ENCODE data around the gene ANXA1. TPM values are rescaled to one million over a fixed set of nuclear protein-coding genes. Genes with fewer than 3 reads are reported as not detected.

The ANXA1 gene
- total RNA-seq, 2 experiments from 2014 or later, result 33.5 to 36.5 TPM

GRCh38 chr9:73114058-73114457 lies 37.6 kb upstream of the ANXA1 start:
- POLR2A ChIA-PET, result interaction anchor here (1.3 kb wide), 1 partner anchor 57 kb away, joined by 4 read pairs; no protein-coding TSS in a partner anchor
- Mint-ChIP-seq H3K36me3 (ENCODE audit: low read depth) (no peaks in the 10 kb centered on the region), H3K27me3 (no peaks in the 10 kb centered on the region), H3K4me3 (no peak overlapping the region), H3K27ac (no peak overlapping the region), H3K9me3 (no peaks in the 10 kb centered on the region), H3K4me1 (ENCODE audit: low read depth) (peaks cover 40% of the 10 kb centered on the region)
- TF ChIP-seq CTCF (IDR thresholded peaks at IDR 0.05), result no peak
- CTCF ChIA-PET, result interaction anchor here (1.0 to 1.4 kb wide), 2 partner anchors 58 to 69 kb away, joined by 3 to 7 read pairs; no protein-coding TSS in a partner anchor
- DNase-seq (no peak), ATAC-seq (no peak)
- intact Hi-C loops (cut with micrococcal nuclease), result no loop called here

- ATAC-seq (no peak), DNase-seq (no peak)
- no peaks in the 10 kb centered on the region for H3K9me3 Mint-ChIP-seq
- intact Hi-C loops (cut with micrococcal nuclease), result no loop called here
- H3K27ac Mint-ChIP-seq, result no peak overlapping the region
- H3K4me1 Mint-ChIP-seq (ENCODE audit: low read depth), result peaks cover 40% of the 10 kb centered on the region
- ChIA-PET CTCF (interaction anchor here (0.7 to 1.4 kb wide), 4 partner anchors 9 to 68 kb away, joined by 3 to 7 read pairs (median 3); no protein-coding TSS in a partner anchor), POLR2A (interaction anchor here (1.1 kb wide), 1 partner anchor 58 kb away, joined by 3 read pairs; no protein-coding TSS in a partner anchor)
- H3K36me3 Mint-ChIP-seq (ENCODE audit: low read depth), result no peaks in the 10 kb centered on the region
- H3K4me3 Mint-ChIP-seq, result no peak overlapping the region
- H3K27me3 Mint-ChIP-seq, result no peaks in the 10 kb centered on the region
- no peak for TF ChIP-seq CTCF (IDR thresholded peaks at IDR 0.05)
Observed at GRCh38 chr9:73114958-73115357, 36.7 kb upstream of the ANXA1 start.

GRCh38 chr9:73116031-73116430 lies 35.6 kb upstream of the ANXA1 start:
- ATAC-seq (peak; percentile 95), DNase-seq (peak; percentile 24)
- ChIA-PET POLR2A (no interaction called here), CTCF (interaction anchor here (0.6 to 1.6 kb wide), 3 partner anchors 12 to 39 kb away, joined by 3 to 4 read pairs (median 3); no protein-coding TSS in a partner anchor)
- intact Hi-C loops (cut with micrococcal nuclease), result loop anchor here (1.0 to 2.0 kb wide), 2 partner anchors 17 to 38 kb away; no protein-coding TSS in a partner anchor
- no peak for TF ChIP-seq CTCF (IDR thresholded peaks at IDR 0.05)
- H3K36me3 Mint-ChIP-seq (ENCODE audit: low read depth), result no peaks in the 10 kb centered on the region
- H3K4me3 Mint-ChIP-seq, result no peak overlapping the region
- H3K27ac Mint-ChIP-seq, result peak overlapping the region; percentile 0
- no peaks in the 10 kb centered on the region for H3K9me3 Mint-ChIP-seq
- H3K27me3 Mint-ChIP-seq, result no peaks in the 10 kb centered on the region
- peaks cover 40% of the 10 kb centered on the region for H3K4me1 Mint-ChIP-seq (ENCODE audit: low read depth)

GRCh38 chr9:73116880-73117279 lies 34.8 kb upstream of the ANXA1 start:
- Mint-ChIP-seq H3K9me3 (no peaks in the 10 kb centered on the region), H3K4me1 (ENCODE audit: low read depth) (peaks cover 44% of the 10 kb centered on the region), H3K27ac (peak overlapping the region; percentile 0), H3K4me3 (no peak overlapping the region), H3K27me3 (no peaks in the 10 kb centered on the region), H3K36me3 (ENCODE audit: low read depth) (no peaks in the 10 kb centered on the region)
- ATAC-seq (peak; percentile 62), DNase-seq (no peak)
- intact Hi-C loops (cut with micrococcal nuclease), result loop anchor here (1.0 to 2.0 kb wide), 2 partner anchors 16 to 37 kb away; no protein-coding TSS in a partner anchor
- CTCF ChIA-PET, result interaction anchor here (1.6 to 5.3 kb wide), 2 partner anchors 9 to 38 kb away, joined by 4 to 25 read pairs; no protein-coding TSS in a partner anchor
- no peak for TF ChIP-seq CTCF (IDR thresholded peaks at IDR 0.05)
- POLR2A ChIA-PET, result interaction anchor here (0.7 kb wide), 1 partner anchor 16 kb away, joined by 3 read pairs; no protein-coding TSS in a partner anchor

GRCh38 chr9:73118286-73118685 lies 33.4 kb upstream of the ANXA1 start:
- no peak overlapping the region for H3K27ac Mint-ChIP-seq
- DNase-seq (no peak), ATAC-seq (no peak)
- H3K27me3 Mint-ChIP-seq, result no peaks in the 10 kb centered on the region
- TF ChIP-seq CTCF (IDR thresholded peaks at IDR 0.05), result no peak
- CTCF ChIA-PET, result interaction anchor here (1.0 to 5.3 kb wide), 2 partner anchors 11 kb away, joined by 3 to 25 read pairs; no protein-coding TSS in a partner anchor
- POLR2A ChIA-PET, result no interaction called here
- H3K4me1 Mint-ChIP-seq (ENCODE audit: low read depth), result peaks cover 44% of the 10 kb centered on the region
- H3K4me3 Mint-ChIP-seq, result no peak overlapping the region
- intact Hi-C loops (cut with micrococcal nuclease), result no loop called here
- no peaks in the 10 kb centered on the region for H3K9me3 Mint-ChIP-seq
- H3K36me3 Mint-ChIP-seq (ENCODE audit: low read depth), result no peaks in the 10 kb centered on the region
